H9 (cell line): Measurements from ENCODE around the gene DENND10. TPM values are rescaled to one million over a fixed set of nuclear protein-coding genes. Genes with fewer than 3 reads are reported as not detected.

ENCODE experiments used
- DNase-seq: peaks from one replicate; pipeline ENCODE4 v3.0.0-alpha.2; 2017
- H2AFZ ChIP-seq: one replicate; pipeline ENCODE4 v1.6.1; 2013; ENCODE audit warnings: mild to moderate bottlenecking, low read length, control low read depth, moderate library complexity
- H2AK5ac ChIP-seq: 2 replicates; pipeline ENCODE4 v1.6.1; 2013; ENCODE audit warnings: low read length, control low read depth, mixed read lengths; ENCODE audit not compliant: insufficient read length
- H2BK120ac ChIP-seq: one replicate; pipeline ENCODE4 v1.6.1; 2013; ENCODE audit warnings: low read depth, mild to moderate bottlenecking, low read length, control low read depth, inconsistent platforms; ENCODE audit not compliant: poor library complexity, severe bottlenecking
- H2BK12ac ChIP-seq: 2 replicates; pipeline ENCODE4 v1.6.1; 2013; ENCODE audit warnings: low read length, control low read depth, mixed read lengths, low read depth; ENCODE audit not compliant: insufficient read length
- H2BK15ac ChIP-seq: 2 replicates; pipeline ENCODE4 v1.6.1; 2013; ENCODE audit warnings: low read depth, low read length, control low read depth
- H2BK20ac ChIP-seq: one replicate; pipeline ENCODE4 v1.6.1; 2013; ENCODE audit warnings: low read depth, mild to moderate bottlenecking, low read length, control low read depth, inconsistent platforms; ENCODE audit not compliant: poor library complexity, severe bottlenecking
- H2BK5ac ChIP-seq: 2 replicates; pipeline ENCODE4 v1.6.1; 2013; ENCODE audit warnings: low read length, control low read depth, mixed read lengths; ENCODE audit not compliant: insufficient read length
- H3K14ac ChIP-seq: 2 replicates; pipeline ENCODE4 v1.6.1; 2013; ENCODE audit warnings: low read length, control low read depth; ENCODE audit not compliant: insufficient read depth
- H3K18ac ChIP-seq: 2 replicates; pipeline ENCODE4 v1.6.1; 2013; ENCODE audit warnings: low read depth, mild to moderate bottlenecking, mixed read lengths, low read length, control low read depth; ENCODE audit not compliant: insufficient read length
- H3K23ac ChIP-seq: 2 replicates; pipeline ENCODE4 v1.6.1; 2013; ENCODE audit warnings: low read length, control low read depth, mixed read lengths, low read depth; ENCODE audit not compliant: insufficient read length
- H3K23me2 ChIP-seq: 2 replicates; pipeline ENCODE4 v1.6.1; 2013; ENCODE audit warnings: low read depth, mild to moderate bottlenecking, mixed read lengths, low read length, control low read depth; ENCODE audit not compliant: insufficient read length, poor library complexity, severe bottlenecking
- H3K27ac ChIP-seq: 2 replicates; pipeline ENCODE4 v1.5.1; 2013; ENCODE audit warnings: low read length, control low read depth, mixed read lengths, low read depth; ENCODE audit not compliant: insufficient read length
- H3K27me3 ChIP-seq: 2 replicates; pipeline ENCODE4 v1.6.1; 2013; ENCODE audit warnings: low read length, control low read depth, inconsistent platforms; ENCODE audit not compliant: insufficient read depth
- H3K4ac ChIP-seq: 2 replicates; pipeline ENCODE4 v1.6.1; 2013; ENCODE audit warnings: low read depth, mild to moderate bottlenecking, control low read depth, inconsistent platforms, low read length, moderate library complexity
- H3K4me1 ChIP-seq: 2 replicates; pipeline ENCODE4 v1.6.1; 2013; ENCODE audit warnings: low read length, control low read depth, inconsistent platforms; ENCODE audit not compliant: insufficient read depth
- H3K4me2 ChIP-seq: 2 replicates; pipeline ENCODE4 v1.6.1; 2013; ENCODE audit warnings: low read length, control low read depth, mixed read lengths; ENCODE audit not compliant: insufficient read length, insufficient read depth
- H3K56ac ChIP-seq: 2 replicates; pipeline ENCODE4 v1.6.1; 2013; ENCODE audit warnings: low read depth, mild to moderate bottlenecking, mixed read lengths, low read length, control low read depth; ENCODE audit not compliant: insufficient read length
- H3K79me1 ChIP-seq: 2 replicates; pipeline ENCODE4 v1.6.1; 2013; ENCODE audit warnings: low read depth, mild to moderate bottlenecking, moderate library complexity, low read length, control low read depth, inconsistent platforms; ENCODE audit not compliant: insufficient read depth, poor library complexity, severe bottlenecking
- H3K79me2 ChIP-seq: 2 replicates; pipeline ENCODE4 v1.6.1; 2013; ENCODE audit warnings: low read length, control low read depth, inconsistent platforms; ENCODE audit not compliant: insufficient read depth
- H3K9ac ChIP-seq: 2 replicates; pipeline ENCODE4 v1.6.1; 2013; ENCODE audit warnings: low read length, control low read depth, mixed read lengths; ENCODE audit not compliant: insufficient read length; ENCODE audit errors: extremely low read depth
- H3K9me3 ChIP-seq: one replicate; pipeline ENCODE4 v1.6.1; 2013; ENCODE audit warnings: low read depth, low read length, inconsistent platforms; ENCODE audit not compliant: control insufficient read depth
- H3T11ph ChIP-seq: one replicate; pipeline ENCODE4 v1.6.1; 2013; ENCODE audit warnings: mild to moderate bottlenecking, low read length, control low read depth, inconsistent platforms
- H4K20me1 ChIP-seq: one replicate; pipeline ENCODE4 v1.6.1; 2013; ENCODE audit not compliant: control insufficient read depth, insufficient read length, insufficient read depth
- H4K5ac ChIP-seq: 2 replicates; pipeline ENCODE4 v1.6.1; 2013; ENCODE audit warnings: low read depth, mild to moderate bottlenecking, mixed read lengths, low read length, control low read depth; ENCODE audit not compliant: insufficient read length
- H4K8ac ChIP-seq: replicated peaks from 2 replicates; pipeline ENCODE4 v1.6.1; 2013; ENCODE audit warnings: low read length, control low read depth, mixed read lengths, low read depth; ENCODE audit not compliant: insufficient read length
- H4K91ac ChIP-seq: 2 replicates; pipeline ENCODE4 v1.6.1; 2013; ENCODE audit warnings: low read depth, mild to moderate bottlenecking, moderate library complexity, mixed read lengths, low read length, control low read depth; ENCODE audit not compliant: insufficient read length
- H3K27ac Mint-ChIP-seq, 3 experiments: 2 replicates in 2 of 3; 3 replicates in 1 of 3; pipeline ENCODE4 v1.8.0; 2020 to 2021; ENCODE audit warnings: mixed read lengths in 3 of 3, mild to moderate bottlenecking in 1 of 3, moderate library complexity in 1 of 3
- H3K27me3 Mint-ChIP-seq: 2 replicates; pipeline ENCODE4 v1.8.0; 2021; ENCODE audit warnings: low read depth, mild to moderate bottlenecking, moderate library complexity, mixed read lengths
- H3K36me3 Mint-ChIP-seq, 3 experiments: 2 replicates in 2 of 3; 3 replicates in 1 of 3; pipeline ENCODE4 v1.8.0; 2020 to 2021; ENCODE audit warnings: low read depth in 3 of 3, mixed read lengths in 3 of 3; ENCODE audit not compliant: insufficient read depth in 1 of 3
- H3K4me1 Mint-ChIP-seq, 2 experiments: 2 replicates each; pipeline ENCODE4 v1.8.0; 2020; ENCODE audit warnings: mixed read lengths in 2 of 2
- H3K4me3 Mint-ChIP-seq, 2 experiments: 2 replicates in 1 of 2; 3 replicates in 1 of 2; pipeline ENCODE4 v1.8.0; 2020 to 2021; ENCODE audit warnings: mild to moderate bottlenecking in 2 of 2, mixed read lengths in 2 of 2, moderate library complexity in 1 of 2
- H3K9me3 Mint-ChIP-seq, 2 experiments: 2 replicates in 1 of 2; 3 replicates in 1 of 2; pipeline ENCODE4 v1.8.0; 2020; ENCODE audit warnings: mild to moderate bottlenecking in 2 of 2, mixed read lengths in 2 of 2, moderate library complexity in 1 of 2
- WGBS: extraction: QIAGEN DNeasy Blood & Tissue Kit; methylation state at CpG from one replicate; pipeline ENCODE4 v1.1.7; 2013; ENCODE audit warnings: missing lambda C conversion rate, low lambda C conversion rate, mixed read lengths; ENCODE audit not compliant: insufficient read length; ENCODE audit errors: extremely low coverage; 5-methylcytosine and 5-hydroxymethylcytosine counted together
- total RNA-seq: library from RNA; stranded (reverse); gene quantifications from 2 replicates; pipeline ENCODE4 v1.2.1, GENCODE V29; 2021
- TF ChIP-seq, protein P1 (sequence below): fragments of 200-600 bp; sonication (generic); conservative IDR thresholded peaks from 3 replicates; pipeline ENCODE4 v1.8.0; 2021; ENCODE audit warnings: antibody characterized with exemption, mild to moderate bottlenecking

DENND10 gene
- total RNA-seq, 1 experiment from 2014 or later: 63.2 TPM

DNA sequence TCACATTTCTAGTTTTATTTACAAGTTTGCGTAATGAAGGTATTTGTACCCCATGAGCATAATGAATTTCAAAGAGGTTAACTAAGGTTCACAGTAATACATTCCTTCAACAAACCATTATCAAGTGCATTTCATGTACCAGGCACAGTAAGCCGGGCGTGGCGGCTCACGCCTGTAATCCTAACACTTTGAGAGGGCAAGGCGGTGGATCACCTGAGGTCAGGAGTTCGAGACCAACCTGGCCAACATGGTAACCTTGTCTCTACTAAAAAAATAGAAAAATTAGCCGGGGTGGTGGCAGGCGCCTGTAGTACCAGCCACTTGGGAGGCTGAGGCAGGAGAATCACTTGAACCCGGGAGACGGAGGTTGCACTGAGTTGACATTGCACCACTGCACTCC lies 19.0 kb upstream of the DENND10 start:
- H3K56ac ChIP-seq: no peak overlapping the region
- DNase-seq: no peak
- no peak overlapping the region for H3K14ac ChIP-seq
- no peak overlapping the region for H2BK12ac ChIP-seq
- no peak overlapping the region for H3K27ac Mint-ChIP-seq
- H3K18ac ChIP-seq: no peak overlapping the region
- H3K4ac ChIP-seq: no peak overlapping the region
- H3K27me3 Mint-ChIP-seq: peaks cover 2% of the 10 kb centered on the region; the same call in 1 of the 2 replicates
- H3K27ac ChIP-seq: no peak overlapping the region
- no peak overlapping the region for H2AFZ ChIP-seq
- no peaks in the 10 kb centered on the region for H4K20me1 ChIP-seq
- H2BK120ac ChIP-seq: no peak overlapping the region
- H2BK15ac ChIP-seq: no peak overlapping the region
- peaks cover 6 to 8% of the 10 kb centered on the region in 2 experiments for H3K4me1 Mint-ChIP-seq
- no peaks in the 10 kb centered on the region for H3K9me3 ChIP-seq
- H4K91ac ChIP-seq: no peak overlapping the region
- no peak overlapping the region for H3K4me2 ChIP-seq
- H4K8ac ChIP-seq: no peak overlapping the region
- H3K36me3 Mint-ChIP-seq: peaks cover 0 to 1% (median under 1%) of the 10 kb centered on the region in 3 experiments; a peak in 5 of 7 replicates
- no peak overlapping the region for H3K23ac ChIP-seq
- TF ChIP-seq, protein P1, sequence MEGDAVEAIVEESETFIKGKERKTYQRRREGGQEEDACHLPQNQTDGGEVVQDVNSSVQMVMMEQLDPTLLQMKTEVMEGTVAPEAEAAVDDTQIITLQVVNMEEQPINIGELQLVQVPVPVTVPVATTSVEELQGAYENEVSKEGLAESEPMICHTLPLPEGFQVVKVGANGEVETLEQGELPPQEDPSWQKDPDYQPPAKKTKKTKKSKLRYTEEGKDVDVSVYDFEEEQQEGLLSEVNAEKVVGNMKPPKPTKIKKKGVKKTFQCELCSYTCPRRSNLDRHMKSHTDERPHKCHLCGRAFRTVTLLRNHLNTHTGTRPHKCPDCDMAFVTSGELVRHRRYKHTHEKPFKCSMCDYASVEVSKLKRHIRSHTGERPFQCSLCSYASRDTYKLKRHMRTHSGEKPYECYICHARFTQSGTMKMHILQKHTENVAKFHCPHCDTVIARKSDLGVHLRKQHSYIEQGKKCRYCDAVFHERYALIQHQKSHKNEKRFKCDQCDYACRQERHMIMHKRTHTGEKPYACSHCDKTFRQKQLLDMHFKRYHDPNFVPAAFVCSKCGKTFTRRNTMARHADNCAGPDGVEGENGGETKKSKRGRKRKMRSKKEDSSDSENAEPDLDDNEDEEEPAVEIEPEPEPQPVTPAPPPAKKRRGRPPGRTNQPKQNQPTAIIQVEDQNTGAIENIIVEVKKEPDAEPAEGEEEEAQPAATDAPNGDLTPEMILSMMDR: no peak
- H3K79me1 ChIP-seq: no peaks in the 10 kb centered on the region
- no peaks in the 10 kb centered on the region; a peak in 2 of 5 replicates for H3K9me3 Mint-ChIP-seq
- H3K9ac ChIP-seq: no peak overlapping the region
- no peak overlapping the region for H3T11ph ChIP-seq
- no peak overlapping the region for H4K5ac ChIP-seq
- no CpG with 5 or more reads among the region's 11 CpGs for WGBS
- H3K79me2 ChIP-seq: peaks cover 7% of the 10 kb centered on the region; the same call in 1 of the 2 replicates
- H2BK20ac ChIP-seq: no peak overlapping the region
- peaks cover under 1% of the 10 kb centered on the region for H3K23me2 ChIP-seq
- no peaks in the 10 kb centered on the region for H3K27me3 ChIP-seq
- H2AK5ac ChIP-seq: no peak overlapping the region
- H2BK5ac ChIP-seq: no peak overlapping the region
- H3K4me1 ChIP-seq: no peaks in the 10 kb centered on the region
- no peak overlapping the region for H3K4me3 Mint-ChIP-seq
